ENCODE measurements around the gene ANKRD36. TPM values are rescaled to one million over a fixed set of nuclear protein-coding genes. Genes with fewer than 3 reads are reported as not detected.
"Not testable (repeated sequence)": the region's sequence is repeated elsewhere in the genome, so short reads cannot be mapped to it uniquely, and the experiment has no call there.

ANKRD36 gene
- total RNA-seq, 2 experiments from 2014 or later, result 21.4 to 21.5 TPM

DNA sequence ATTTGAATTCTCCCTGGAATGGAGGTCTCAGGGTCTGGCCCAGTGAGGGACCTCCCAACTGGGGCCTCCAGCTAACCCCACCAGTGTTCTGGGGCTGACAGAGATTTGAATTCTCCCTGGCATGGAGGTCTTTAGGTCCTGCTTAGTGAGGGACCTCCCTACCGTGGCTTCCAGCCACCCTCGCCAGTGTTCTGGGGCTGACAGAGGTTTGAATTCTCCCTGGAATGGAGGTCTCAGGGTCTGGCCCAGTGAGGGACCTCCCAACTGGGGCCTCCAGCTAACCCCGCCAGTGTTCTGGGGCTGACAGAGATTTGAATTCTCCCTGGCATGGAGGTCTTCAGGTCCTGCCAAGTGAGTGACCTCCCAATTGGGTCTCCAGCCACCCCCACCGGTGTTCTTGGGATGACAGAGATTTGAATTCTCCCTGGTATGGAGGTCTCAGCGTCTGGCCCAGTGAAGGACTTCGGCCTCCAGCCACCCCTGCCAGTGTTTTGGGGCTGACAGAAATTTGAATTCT, 155.2 kb downstream of the ANKRD36 start:
- POLR2A ChIA-PET, CTCF ChIA-PET: not testable (repeated sequence)

DNA sequence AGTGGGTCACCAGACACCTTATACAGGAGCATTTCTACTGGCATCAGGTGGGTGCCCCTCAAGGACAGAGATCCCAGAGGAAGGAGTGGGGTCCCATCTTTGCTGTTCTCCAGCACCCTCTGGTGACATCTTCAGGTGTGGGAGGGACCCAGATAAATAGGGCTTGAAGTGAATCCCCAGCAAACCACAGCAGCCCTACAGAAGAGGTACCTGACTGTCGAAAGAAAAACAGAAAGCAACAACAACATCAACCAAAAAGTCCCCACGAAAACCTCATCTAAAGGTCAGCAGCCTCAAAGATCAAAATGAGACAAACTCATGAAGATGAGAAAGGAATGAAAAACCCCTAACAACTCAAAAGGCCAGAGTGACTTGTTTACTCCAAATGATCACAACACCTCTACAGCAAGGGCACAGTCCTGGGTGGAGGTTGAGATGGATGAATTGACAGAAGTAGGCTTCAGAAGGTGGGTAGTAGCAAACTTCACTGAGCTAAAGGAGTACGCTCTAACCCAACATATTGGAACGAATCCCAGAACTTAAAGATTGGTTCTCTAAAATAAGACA, 163.4 kb downstream of the ANKRD36 start:
- POLR2A ChIA-PET, CTCF ChIA-PET: not testable (repeated sequence)

DNA sequence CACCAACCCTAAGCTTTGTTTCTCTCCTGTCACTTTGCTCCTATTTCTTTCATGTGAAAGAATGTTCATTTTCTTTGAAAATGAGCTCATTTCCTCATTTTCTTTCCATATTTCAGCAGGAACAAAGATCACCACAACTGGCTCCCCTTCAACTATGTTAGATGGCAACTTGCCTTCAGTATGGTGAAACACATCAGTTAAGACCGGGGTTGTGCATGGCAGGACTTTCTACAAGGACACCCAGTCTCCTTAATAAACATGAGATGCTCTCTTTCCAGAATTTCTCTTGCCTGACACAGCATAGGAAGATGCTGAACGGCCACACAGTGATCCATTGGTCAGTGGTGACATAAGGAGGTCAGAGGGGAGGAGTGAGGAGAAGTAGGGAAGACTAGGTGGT, 172.2 kb downstream of the ANKRD36 start:
- CTCF ChIA-PET, result not testable (repeated sequence)

DNA sequence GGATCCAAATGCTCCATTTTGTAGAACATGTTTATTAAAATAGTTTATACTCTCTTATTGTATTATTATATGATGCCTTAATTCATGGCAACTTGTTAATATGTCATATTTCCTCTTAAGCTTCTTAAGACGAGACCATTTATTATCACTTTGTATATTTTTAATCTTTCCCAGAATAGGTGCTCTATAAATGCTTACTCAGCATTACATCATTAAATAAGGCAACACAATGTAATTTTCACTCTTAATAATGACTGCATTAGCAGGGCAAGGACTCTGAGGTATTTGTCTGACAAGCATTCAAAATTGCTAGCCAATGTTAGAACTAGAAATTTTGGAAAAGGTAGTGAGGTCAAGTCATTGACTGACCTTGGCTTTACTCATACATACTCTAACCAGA, 180.7 kb downstream of the ANKRD36 start:
- POLR2A ChIA-PET, CTCF ChIA-PET: not testable (repeated sequence)

More for the DNA sequence above, 172.2 kb downstream of the ANKRD36 start:
- POLR2A ChIA-PET, result not testable (repeated sequence)

Other genes starting within 250 kb of the ANKRD36 start
- gene SEMA4C, start 243.1 kb upstream of the ANKRD36 start, total RNA-seq, result 10 to 100 TPM; 11.9 to 13.4 TPM
- gene FAM178B, start 126.6 kb upstream of the ANKRD36 start, total RNA-seq, result under 1 TPM in 1 of 2 experiments, not detected in 1; 0.17 TPM
- gene FAHD2B, start 18.3 kb upstream of the ANKRD36 start, total RNA-seq, result 10 to 100 TPM; 24.7 to 25.4 TPM

All from activated CD8-positive, alpha-beta memory T cell treated with anti-CD3 and anti-CD28 coated beads for 36 hours (primary cell).